ENCODE measurements around the gene MYLIP.

MYLIP gene

GRCh38 chr6:16196260-16196983 is 67.5 kb downstream of the MYLIP start:
- TF ChIP-seq, protein P1, sequence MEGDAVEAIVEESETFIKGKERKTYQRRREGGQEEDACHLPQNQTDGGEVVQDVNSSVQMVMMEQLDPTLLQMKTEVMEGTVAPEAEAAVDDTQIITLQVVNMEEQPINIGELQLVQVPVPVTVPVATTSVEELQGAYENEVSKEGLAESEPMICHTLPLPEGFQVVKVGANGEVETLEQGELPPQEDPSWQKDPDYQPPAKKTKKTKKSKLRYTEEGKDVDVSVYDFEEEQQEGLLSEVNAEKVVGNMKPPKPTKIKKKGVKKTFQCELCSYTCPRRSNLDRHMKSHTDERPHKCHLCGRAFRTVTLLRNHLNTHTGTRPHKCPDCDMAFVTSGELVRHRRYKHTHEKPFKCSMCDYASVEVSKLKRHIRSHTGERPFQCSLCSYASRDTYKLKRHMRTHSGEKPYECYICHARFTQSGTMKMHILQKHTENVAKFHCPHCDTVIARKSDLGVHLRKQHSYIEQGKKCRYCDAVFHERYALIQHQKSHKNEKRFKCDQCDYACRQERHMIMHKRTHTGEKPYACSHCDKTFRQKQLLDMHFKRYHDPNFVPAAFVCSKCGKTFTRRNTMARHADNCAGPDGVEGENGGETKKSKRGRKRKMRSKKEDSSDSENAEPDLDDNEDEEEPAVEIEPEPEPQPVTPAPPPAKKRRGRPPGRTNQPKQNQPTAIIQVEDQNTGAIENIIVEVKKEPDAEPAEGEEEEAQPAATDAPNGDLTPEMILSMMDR (IDR thresholded peaks at IDR 0.05; ENCODE audit: low read length, missing control alignments) = no peak
- no peak for DNase-seq (ENCODE audit: low read depth)
- H3K4me3 ChIP-seq (replicated peaks; ENCODE audit: low read depth, low read length) = no peak overlapping the region

GRCh38 chr6:16196984-16197546 is 68.2 kb downstream of the MYLIP start:
- TF ChIP-seq, protein P1 (IDR thresholded peaks at IDR 0.05; ENCODE audit: low read length, missing control alignments) = no peak
- no peak overlapping the region for H3K4me3 ChIP-seq (replicated peaks; ENCODE audit: low read depth, low read length)
- DNase-seq (ENCODE audit: low read depth) = no peak
